Ovary (tissue), 3 donors: Measurements from ENCODE around the gene SMPDL3B.

Experiments
- POLR2A ChIP-seq: fragments of 450-650 bp; IDR thresholded peaks from one replicate; pipeline ENCODE4 v1.6.1; 2017; ENCODE audit warnings: antibody characterized with exemption, mild to moderate bottlenecking, moderate library complexity
- TF ChIP-seq, protein P1 (sequence below), 3 donors: fragments of 450-650 bp in 2 of 3; fragments of 200-600 bp in 1 of 3; IDR thresholded peaks; one replicate each; pipeline versions ENCODE4 v1.5.1 to v1.8.0; 2016 to 2022; ENCODE audit warnings: antibody characterized with exemption in 3 of 3, mild to moderate bottlenecking in 1 of 3
- donor health status: DM: no; HTN: no; CAD: no.

DNA sequence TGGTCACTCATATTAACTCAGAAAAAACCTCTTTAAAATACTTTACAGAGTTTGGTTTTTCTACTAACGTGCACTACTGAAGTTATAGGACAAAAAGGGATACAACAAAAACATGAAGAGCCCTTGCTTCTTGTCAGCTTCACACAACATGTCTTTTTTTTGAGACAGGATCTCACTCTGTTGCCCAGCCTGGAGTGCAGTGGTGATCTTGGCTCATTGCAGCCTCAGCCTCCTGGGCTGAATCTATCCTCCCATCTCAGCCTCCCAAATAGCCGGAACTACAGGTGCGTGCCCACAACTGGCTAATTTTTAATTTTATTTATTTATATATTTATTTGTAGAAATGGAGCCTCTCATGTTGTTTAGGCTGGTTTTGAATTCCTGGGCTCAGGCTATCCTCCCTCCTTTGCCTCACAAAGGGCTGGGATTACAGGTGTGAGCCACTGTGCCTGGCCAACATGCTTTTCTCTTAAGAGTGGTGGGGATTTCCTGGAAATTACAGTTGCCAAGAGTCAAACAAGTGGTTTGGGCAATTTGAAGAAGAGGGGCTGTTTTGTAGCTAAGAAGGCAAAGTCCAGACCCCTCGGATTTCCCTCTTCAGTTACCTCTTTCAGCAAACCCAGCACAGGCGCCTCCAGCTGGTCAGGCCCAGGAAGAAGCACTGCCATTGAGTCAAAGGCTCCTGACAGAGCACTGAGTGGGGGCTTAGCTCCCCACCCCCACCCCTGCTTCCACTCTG, 6.4 kb upstream of the SMPDL3B start:
- TF ChIP-seq POLR2A = no peak
- TF ChIP-seq, protein P1, sequence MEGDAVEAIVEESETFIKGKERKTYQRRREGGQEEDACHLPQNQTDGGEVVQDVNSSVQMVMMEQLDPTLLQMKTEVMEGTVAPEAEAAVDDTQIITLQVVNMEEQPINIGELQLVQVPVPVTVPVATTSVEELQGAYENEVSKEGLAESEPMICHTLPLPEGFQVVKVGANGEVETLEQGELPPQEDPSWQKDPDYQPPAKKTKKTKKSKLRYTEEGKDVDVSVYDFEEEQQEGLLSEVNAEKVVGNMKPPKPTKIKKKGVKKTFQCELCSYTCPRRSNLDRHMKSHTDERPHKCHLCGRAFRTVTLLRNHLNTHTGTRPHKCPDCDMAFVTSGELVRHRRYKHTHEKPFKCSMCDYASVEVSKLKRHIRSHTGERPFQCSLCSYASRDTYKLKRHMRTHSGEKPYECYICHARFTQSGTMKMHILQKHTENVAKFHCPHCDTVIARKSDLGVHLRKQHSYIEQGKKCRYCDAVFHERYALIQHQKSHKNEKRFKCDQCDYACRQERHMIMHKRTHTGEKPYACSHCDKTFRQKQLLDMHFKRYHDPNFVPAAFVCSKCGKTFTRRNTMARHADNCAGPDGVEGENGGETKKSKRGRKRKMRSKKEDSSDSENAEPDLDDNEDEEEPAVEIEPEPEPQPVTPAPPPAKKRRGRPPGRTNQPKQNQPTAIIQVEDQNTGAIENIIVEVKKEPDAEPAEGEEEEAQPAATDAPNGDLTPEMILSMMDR (IDR thresholded peaks at IDR 0.05) = no peak
